ENCODE data around the gene TMEM87B. TPM values are rescaled to one million over a fixed set of nuclear protein-coding genes. Genes with fewer than 3 reads are reported as not detected.

TMEM87B gene
- total and polyA plus RNA-seq, 10 of the 15 experiments (the other 5 are each of a cell fraction or from before 2014, with no cell fraction given) = 5.7 to 20.6 (median 12.3) TPM

DNA sequence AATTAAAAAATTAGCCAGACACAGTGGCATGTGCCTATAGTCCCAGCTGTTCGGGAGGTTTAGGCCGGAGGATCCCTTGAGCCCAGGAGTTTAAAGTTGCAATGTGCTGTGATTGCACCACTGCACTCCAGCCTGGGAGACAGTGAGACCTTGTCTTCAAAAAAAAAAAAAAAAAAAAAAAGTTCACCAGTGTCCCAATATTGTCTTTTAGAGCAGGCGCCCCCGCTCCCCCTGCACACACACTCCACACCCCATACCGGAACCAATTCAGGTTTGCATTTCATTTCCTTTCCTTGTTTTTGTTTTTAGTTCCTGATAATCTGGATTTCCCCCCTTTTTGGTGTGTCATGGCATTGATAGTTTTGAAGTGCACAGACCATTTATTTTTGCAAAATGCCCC, 10.4 kb downstream of the TMEM87B start:
- ATAC-seq (no peak; the same call in 1 of the 3 replicates), DNase-seq (ENCODE audit: low read depth, low spot score) (no peak), FAIRE-seq (no peak)
- H3K4me3 ChIP-seq = no peak overlapping the region
- H3K4me1 ChIP-seq (ENCODE audit: control insufficient read depth, insufficient read depth, low read length) = peaks cover 24% of the 10 kb centered on the region
- no peaks in the 10 kb centered on the region for H3K27me3 ChIP-seq (replicated peaks in 1 of 2; ENCODE audit: control insufficient read depth in 2 of 2, insufficient read depth in 2 of 2, low read length in 1 of 2)
- H3K9ac ChIP-seq (ENCODE audit: control insufficient read depth, insufficient read depth, low read length) = no peak overlapping the region
- in situ Hi-C loops (cut with MboI) (no loop called here), intact Hi-C loops (cut with micrococcal nuclease; ENCODE audit: unreplicated experiment) (no loop called here)
- POLR2A ChIA-PET = no interaction called here
- H3K9me3 ChIP-seq (replicated peaks; ENCODE audit: control insufficient read depth, insufficient read depth, low read length) = peaks cover 9% of the 10 kb centered on the region
- H3K79me2 ChIP-seq (ENCODE audit: control insufficient read depth, insufficient read depth, low read length) = no peaks in the 10 kb centered on the region; the same call in none of the 2 replicates
- H4K20me1 ChIP-seq (ENCODE audit: control insufficient read depth, insufficient read depth) = no peaks in the 10 kb centered on the region
- H3K36me3 ChIP-seq (ENCODE audit: control insufficient read depth in 2 of 2, insufficient read depth in 2 of 2, low read length in 1 of 2) = peaks cover 0 to 34% of the 10 kb centered on the region in 2 experiments
- no peak overlapping the region for H2AFZ ChIP-seq (ENCODE audit: control insufficient read depth, low read depth, low read length)
- RAD21 ChIA-PET (ENCODE audit: unreplicated experiment) = no interaction called here
- TF ChIP-seq, protein P1, sequence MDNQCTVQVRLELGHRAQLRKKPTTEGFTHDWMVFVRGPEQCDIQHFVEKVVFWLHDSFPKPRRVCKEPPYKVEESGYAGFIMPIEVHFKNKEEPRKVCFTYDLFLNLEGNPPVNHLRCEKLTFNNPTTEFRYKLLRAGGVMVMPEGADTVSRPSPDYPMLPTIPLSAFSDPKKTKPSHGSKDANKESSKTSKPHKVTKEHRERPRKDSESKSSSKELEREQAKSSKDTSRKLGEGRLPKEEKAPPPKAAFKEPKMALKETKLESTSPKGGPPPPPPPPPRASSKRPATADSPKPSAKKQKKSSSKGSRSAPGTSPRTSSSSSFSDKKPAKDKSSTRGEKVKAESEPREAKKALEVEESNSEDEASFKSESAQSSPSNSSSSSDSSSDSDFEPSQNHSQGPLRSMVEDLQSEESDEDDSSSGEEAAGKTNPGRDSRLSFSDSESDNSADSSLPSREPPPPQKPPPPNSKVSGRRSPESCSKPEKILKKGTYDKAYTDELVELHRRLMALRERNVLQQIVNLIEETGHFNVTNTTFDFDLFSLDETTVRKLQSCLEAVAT (IDR thresholded peaks at IDR 0.05) = no peak
- TF ChIP-seq, protein P2, sequence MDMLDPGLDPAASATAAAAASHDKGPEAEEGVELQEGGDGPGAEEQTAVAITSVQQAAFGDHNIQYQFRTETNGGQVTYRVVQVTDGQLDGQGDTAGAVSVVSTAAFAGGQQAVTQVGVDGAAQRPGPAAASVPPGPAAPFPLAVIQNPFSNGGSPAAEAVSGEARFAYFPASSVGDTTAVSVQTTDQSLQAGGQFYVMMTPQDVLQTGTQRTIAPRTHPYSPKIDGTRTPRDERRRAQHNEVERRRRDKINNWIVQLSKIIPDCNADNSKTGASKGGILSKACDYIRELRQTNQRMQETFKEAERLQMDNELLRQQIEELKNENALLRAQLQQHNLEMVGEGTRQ (IDR thresholded peaks at IDR 0.05; ENCODE audit: borderline replicate concordance, low read depth, low read length) = no peak
- no peak for TF ChIP-seq ZZZ3 (IDR thresholded peaks at IDR 0.05; ENCODE audit: control insufficient read depth, insufficient read length, low read depth)
- no peak for TF ChIP-seq NR2C2 (IDR thresholded peaks at IDR 0.05; ENCODE audit: borderline replicate concordance, control insufficient read depth, insufficient read length, low read depth)
- TF ChIP-seq, protein P3, sequence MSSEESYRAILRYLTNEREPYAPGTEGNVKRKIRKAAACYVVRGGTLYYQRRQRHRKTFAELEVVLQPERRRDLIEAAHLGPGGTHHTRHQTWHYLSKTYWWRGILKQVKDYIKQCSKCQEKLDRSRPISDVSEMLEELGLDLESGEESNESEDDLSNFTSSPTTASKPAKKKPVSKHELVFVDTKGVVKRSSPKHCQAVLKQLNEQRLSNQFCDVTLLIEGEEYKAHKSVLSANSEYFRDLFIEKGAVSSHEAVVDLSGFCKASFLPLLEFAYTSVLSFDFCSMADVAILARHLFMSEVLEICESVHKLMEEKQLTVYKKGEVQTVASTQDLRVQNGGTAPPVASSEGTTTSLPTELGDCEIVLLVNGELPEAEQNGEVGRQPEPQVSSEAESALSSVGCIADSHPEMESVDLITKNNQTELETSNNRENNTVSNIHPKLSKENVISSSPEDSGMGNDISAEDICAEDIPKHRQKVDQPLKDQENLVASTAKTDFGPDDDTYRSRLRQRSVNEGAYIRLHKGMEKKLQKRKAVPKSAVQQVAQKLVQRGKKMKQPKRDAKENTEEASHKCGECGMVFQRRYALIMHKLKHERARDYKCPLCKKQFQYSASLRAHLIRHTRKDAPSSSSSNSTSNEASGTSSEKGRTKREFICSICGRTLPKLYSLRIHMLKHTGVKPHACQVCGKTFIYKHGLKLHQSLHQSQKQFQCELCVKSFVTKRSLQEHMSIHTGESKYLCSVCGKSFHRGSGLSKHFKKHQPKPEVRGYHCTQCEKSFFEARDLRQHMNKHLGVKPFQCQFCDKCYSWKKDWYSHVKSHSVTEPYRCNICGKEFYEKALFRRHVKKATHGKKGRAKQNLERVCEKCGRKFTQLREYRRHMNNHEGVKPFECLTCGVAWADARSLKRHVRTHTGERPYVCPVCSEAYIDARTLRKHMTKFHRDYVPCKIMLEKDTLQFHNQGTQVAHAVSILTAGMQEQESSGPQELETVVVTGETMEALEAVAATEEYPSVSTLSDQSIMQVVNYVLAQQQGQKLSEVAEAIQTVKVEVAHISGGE (CRISPR knock-in tag; IDR thresholded peaks at IDR 0.05) = no peak
- no peak for TF ChIP-seq ATF7 (IDR thresholded peaks at IDR 0.05; ENCODE audit: low read depth)
- TF ChIP-seq NR2C1 (IDR thresholded peaks at IDR 0.05) = no peak
- TF ChIP-seq, protein P4, sequence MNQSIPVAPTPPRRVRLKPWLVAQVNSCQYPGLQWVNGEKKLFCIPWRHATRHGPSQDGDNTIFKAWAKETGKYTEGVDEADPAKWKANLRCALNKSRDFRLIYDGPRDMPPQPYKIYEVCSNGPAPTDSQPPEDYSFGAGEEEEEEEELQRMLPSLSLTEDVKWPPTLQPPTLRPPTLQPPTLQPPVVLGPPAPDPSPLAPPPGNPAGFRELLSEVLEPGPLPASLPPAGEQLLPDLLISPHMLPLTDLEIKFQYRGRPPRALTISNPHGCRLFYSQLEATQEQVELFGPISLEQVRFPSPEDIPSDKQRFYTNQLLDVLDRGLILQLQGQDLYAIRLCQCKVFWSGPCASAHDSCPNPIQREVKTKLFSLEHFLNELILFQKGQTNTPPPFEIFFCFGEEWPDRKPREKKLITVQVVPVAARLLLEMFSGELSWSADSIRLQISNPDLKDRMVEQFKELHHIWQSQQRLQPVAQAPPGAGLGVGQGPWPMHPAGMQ (IDR thresholded peaks at IDR 0.05; ENCODE audit: borderline replicate concordance) = no peak
- TF ChIP-seq NFIC (IDR thresholded peaks at IDR 0.05; ENCODE audit: low read depth, low read length) = no peak
- TF ChIP-seq, protein P5, sequence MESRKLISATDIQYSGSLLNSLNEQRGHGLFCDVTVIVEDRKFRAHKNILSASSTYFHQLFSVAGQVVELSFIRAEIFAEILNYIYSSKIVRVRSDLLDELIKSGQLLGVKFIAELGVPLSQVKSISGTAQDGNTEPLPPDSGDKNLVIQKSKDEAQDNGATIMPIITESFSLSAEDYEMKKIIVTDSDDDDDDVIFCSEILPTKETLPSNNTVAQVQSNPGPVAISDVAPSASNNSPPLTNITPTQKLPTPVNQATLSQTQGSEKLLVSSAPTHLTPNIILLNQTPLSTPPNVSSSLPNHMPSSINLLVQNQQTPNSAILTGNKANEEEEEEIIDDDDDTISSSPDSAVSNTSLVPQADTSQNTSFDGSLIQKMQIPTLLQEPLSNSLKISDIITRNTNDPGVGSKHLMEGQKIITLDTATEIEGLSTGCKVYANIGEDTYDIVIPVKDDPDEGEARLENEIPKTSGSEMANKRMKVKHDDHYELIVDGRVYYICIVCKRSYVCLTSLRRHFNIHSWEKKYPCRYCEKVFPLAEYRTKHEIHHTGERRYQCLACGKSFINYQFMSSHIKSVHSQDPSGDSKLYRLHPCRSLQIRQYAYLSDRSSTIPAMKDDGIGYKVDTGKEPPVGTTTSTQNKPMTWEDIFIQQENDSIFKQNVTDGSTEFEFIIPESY (IDR thresholded peaks at IDR 0.05) = no peak
- no peak for TF ChIP-seq TARDBP (IDR thresholded peaks at IDR 0.05; ENCODE audit: borderline replicate concordance)
- TF ChIP-seq, protein P6, sequence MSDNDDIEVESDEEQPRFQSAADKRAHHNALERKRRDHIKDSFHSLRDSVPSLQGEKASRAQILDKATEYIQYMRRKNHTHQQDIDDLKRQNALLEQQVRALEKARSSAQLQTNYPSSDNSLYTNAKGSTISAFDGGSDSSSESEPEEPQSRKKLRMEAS (IDR thresholded peaks at IDR 0.05; ENCODE audit: low read depth, low read length) = no peak
- TF ChIP-seq MYB (IDR thresholded peaks at IDR 0.05; ENCODE audit: borderline replicate concordance, low read depth, low read length) = no peak
- no peak for TF ChIP-seq ZNF207 (IDR thresholded peaks at IDR 0.05; ENCODE audit: borderline replicate concordance)
- TF ChIP-seq TBL1XR1 (IDR thresholded peaks at IDR 0.05; ENCODE audit: low read depth, low read length) = no peak
- SMC1A ChIA-PET (ENCODE audit: uncharacterized antibody, unreplicated experiment) = interaction anchor here (0.6 kb wide), 1 partner anchor 16 kb away, joined by 3 read pairs; no protein-coding TSS in a partner anchor
- 68% methylated on average over 5 of the region's 5 CpGs for WGBS (ENCODE audit: insufficient coverage, insufficient replicate concordance, low lambda C conversion rate, missing lambda C conversion rate)
- CTCF ChIA-PET = no interaction called here
- no TSS peak for BruUV-seq (replicated peaks)
- H3K27ac ChIP-seq (ENCODE audit: control insufficient read depth, insufficient read depth) = no peak overlapping the region; the same call in 1 of the 2 replicates
- H3K4me2 ChIP-seq (ENCODE audit: control insufficient read depth, insufficient read depth) = no peak overlapping the region; the same call in 1 of the 2 replicates
